Astrocyte (in vitro differentiated cells and primary cell): Measurements from ENCODE around the gene TAPBP. TPM values are rescaled to one million over a fixed set of nuclear protein-coding genes. Genes with fewer than 3 reads are reported as not detected.
A peak's percentile ranks its signal among the peaks of the same experiment; 100 is the strongest.

Experiments
- DNase-seq: peaks from one replicate; pipeline ENCODE4 v3.0.0-alpha.2; 2010; ENCODE audit warnings: low read depth
- FAIRE-seq: peaks from 2 replicates; lab custom pipeline; 2011; peaks lifted over from hg19 to GRCh38; lab: Jason Lieb, UNC
- H2AFZ ChIP-seq: 2 replicates; pipeline ENCODE4 v1.6.0; 2012; ENCODE audit warnings: low read depth, low read length, inconsistent platforms
- H3K27ac ChIP-seq: 2 replicates; pipeline ENCODE4 v1.5.1; 2011; ENCODE audit warnings: low read depth, low read length, inconsistent platforms
- H3K27me3 ChIP-seq: 2 replicates; pipeline ENCODE4 v1.6.0; 2011; ENCODE audit warnings: low read length, inconsistent platforms; ENCODE audit not compliant: insufficient read depth
- H3K36me3 ChIP-seq: 2 replicates; pipeline ENCODE4 v1.5.1; 2011; ENCODE audit warnings: low read length, inconsistent platforms; ENCODE audit not compliant: insufficient read depth
- H3K4me1 ChIP-seq: 2 replicates; pipeline ENCODE4 v1.5.1; 2011; ENCODE audit warnings: low read length, inconsistent platforms; ENCODE audit not compliant: insufficient read depth
- H3K4me2 ChIP-seq: 2 replicates; pipeline ENCODE4 v1.6.0; 2012; ENCODE audit warnings: low read length, inconsistent platforms
- H3K4me3 ChIP-seq: 2 replicates; pipeline ENCODE4 v1.5.1; 2011; ENCODE audit warnings: low read depth, mild to moderate bottlenecking, low read length, inconsistent platforms; ENCODE audit not compliant: insufficient read depth
- H3K79me2 ChIP-seq: 2 replicates; pipeline ENCODE4 v1.6.0; 2012; ENCODE audit warnings: mild to moderate bottlenecking, low read length, inconsistent platforms; ENCODE audit not compliant: insufficient read depth
- H3K9ac ChIP-seq: 2 replicates; pipeline ENCODE4 v1.6.0; 2012; ENCODE audit warnings: mild to moderate bottlenecking, low read length, inconsistent platforms
- H3K9me3 ChIP-seq: 2 replicates; pipeline ENCODE4 v1.5.1; 2012; ENCODE audit warnings: low read depth, mild to moderate bottlenecking, low read length, inconsistent platforms; ENCODE audit not compliant: insufficient read depth
- H4K20me1 ChIP-seq: 2 replicates; pipeline ENCODE4 v1.6.0; 2012; ENCODE audit warnings: low read length, inconsistent platforms; ENCODE audit not compliant: insufficient read depth
- H3K27ac Mint-ChIP-seq: one replicate; pipeline ENCODE4 v1.8.0; 2021; ENCODE audit warnings: mild to moderate bottlenecking, mixed read lengths; ENCODE audit not compliant: unreplicated experiment
- H3K27me3 Mint-ChIP-seq: one replicate; pipeline ENCODE4 v1.8.0; 2021; ENCODE audit warnings: low read depth, mixed read lengths; ENCODE audit not compliant: unreplicated experiment
- H3K36me3 Mint-ChIP-seq: one replicate; pipeline ENCODE4 v1.8.0; 2021; ENCODE audit warnings: low read depth, mixed read lengths; ENCODE audit not compliant: unreplicated experiment
- H3K4me1 Mint-ChIP-seq: one replicate; pipeline ENCODE4 v1.8.0; 2021; ENCODE audit warnings: low read depth, mixed read lengths; ENCODE audit not compliant: unreplicated experiment
- H3K4me3 Mint-ChIP-seq: one replicate; pipeline ENCODE4 v1.8.0; 2021; ENCODE audit warnings: mild to moderate bottlenecking, moderate library complexity, mixed read lengths; ENCODE audit not compliant: unreplicated experiment
- H3K9me3 Mint-ChIP-seq: one replicate; pipeline ENCODE4 v1.8.0; 2021; ENCODE audit warnings: mild to moderate bottlenecking, mixed read lengths; ENCODE audit not compliant: unreplicated experiment
- CTCF ChIP-seq: IDR thresholded peaks from 2 replicates; pipeline ENCODE4 v1.5.1; 2011; ENCODE audit warnings: low read depth, mild to moderate bottlenecking, inconsistent platforms, low read length, moderate library complexity; ENCODE audit not compliant: insufficient read depth
- EZH2 ChIP-seq: IDR thresholded peaks from 2 replicates; pipeline ENCODE4 v1.6.1; 2012; ENCODE audit warnings: mild to moderate bottlenecking, low read length, inconsistent platforms; ENCODE audit not compliant: insufficient read depth
- total RNA-seq: library from RNA; stranded (reverse); gene quantifications from 2 replicates; pipeline ENCODE4 v1.2.1, GENCODE V29; 2021

TAPBP gene
- total RNA-seq, 1 donor from 2014 or later = 128 TPM

GRCh38 chr6:33324125-33324524 lies 10.2 kb upstream of the TAPBP start:
- Histone ChIP-seq H3K4me3 (peak overlapping the region; percentile 82), H3K4me2 (peak overlapping the region; percentile 92), H3K79me2 (peaks cover 37% of the 10 kb centered on the region), H2AFZ (no peak overlapping the region), H3K27me3 (no peaks in the 10 kb centered on the region), H4K20me1 (peaks cover 9% of the 10 kb centered on the region), H3K27ac (no peak overlapping the region), H3K9ac (no peak overlapping the region), H3K4me1 (peaks cover 37% of the 10 kb centered on the region), H3K36me3 (peaks cover 19% of the 10 kb centered on the region), H3K9me3 (no peaks in the 10 kb centered on the region)
- no peak for FAIRE-seq
- no peak overlapping the region for H3K27ac Mint-ChIP-seq
- no peak for DNase-seq
- H3K4me1 Mint-ChIP-seq = peaks cover 18% of the 10 kb centered on the region
- H3K27me3 Mint-ChIP-seq = no peaks in the 10 kb centered on the region
- H3K36me3 Mint-ChIP-seq = peaks cover 6% of the 10 kb centered on the region
- H3K4me3 Mint-ChIP-seq = peak overlapping the region; percentile 99
- H3K9me3 Mint-ChIP-seq = no peaks in the 10 kb centered on the region
- TF ChIP-seq CTCF = no peak
- TF ChIP-seq EZH2 = no peak

- Mint-ChIP-seq H3K36me3 (peaks cover 6% of the 10 kb centered on the region), H3K27me3 (no peaks in the 10 kb centered on the region), H3K4me3 (peak overlapping the region; percentile 99), H3K27ac (no peak overlapping the region), H3K4me1 (peaks cover 21% of the 10 kb centered on the region), H3K9me3 (no peaks in the 10 kb centered on the region)
- Histone ChIP-seq H3K27me3 (no peaks in the 10 kb centered on the region), H3K4me3 (peak overlapping the region; percentile 82), H3K4me1 (peaks cover 42% of the 10 kb centered on the region), H2AFZ (peak overlapping the region; percentile 92), H3K9ac (peak overlapping the region; percentile 86), H3K4me2 (peak overlapping the region; percentile 92), H3K79me2 (peaks cover 40% of the 10 kb centered on the region), H3K9me3 (no peaks in the 10 kb centered on the region), H3K27ac (no peak overlapping the region), H3K36me3 (peaks cover 24% of the 10 kb centered on the region), H4K20me1 (peaks cover 9% of the 10 kb centered on the region)
- DNase-seq (no peak), FAIRE-seq (no peak)
- TF ChIP-seq EZH2 = no peak
- no peak for TF ChIP-seq CTCF
Measured at GRCh38 chr6:33323623-33323948, 9.7 kb upstream of the TAPBP start.

GRCh38 chr6:33321227-33321626 lies 7.3 kb upstream of the TAPBP start:
- no peak for FAIRE-seq
- peak overlapping the region; percentile 81 for H3K27ac ChIP-seq

More at GRCh38 chr6:33321227-33321626, 7.3 kb upstream of the TAPBP start:
- Histone ChIP-seq H3K36me3 (peaks cover 27% of the 10 kb centered on the region), H3K9ac (peak overlapping the region; percentile 86), H3K27me3 (no peaks in the 10 kb centered on the region), H3K9me3 (no peaks in the 10 kb centered on the region), H4K20me1 (peaks cover 14% of the 10 kb centered on the region), H3K4me2 (peak overlapping the region; percentile 92), H3K79me2 (peaks cover 50% of the 10 kb centered on the region), H2AFZ (no peak overlapping the region), H3K4me1 (peaks cover 53% of the 10 kb centered on the region), H3K4me3 (peak overlapping the region; percentile 82)
- no peaks in the 10 kb centered on the region for H3K9me3 Mint-ChIP-seq
- no peak overlapping the region for H3K27ac Mint-ChIP-seq
- H3K36me3 Mint-ChIP-seq = peaks cover 8% of the 10 kb centered on the region
- no peak for DNase-seq
- peak overlapping the region; percentile 80 for H3K4me3 Mint-ChIP-seq
- peaks cover 23% of the 10 kb centered on the region for H3K4me1 Mint-ChIP-seq
- TF ChIP-seq CTCF = no peak
- TF ChIP-seq EZH2 = no peak
- H3K27me3 Mint-ChIP-seq = no peaks in the 10 kb centered on the region
